Right ventricle myocardium superior (tissue), 1 donor: ENCODE results near the gene CDC25B. TPM values are rescaled to one million over a fixed set of nuclear protein-coding genes. Genes with fewer than 3 reads are reported as not detected.

Experiments
- ATAC-seq: fragments of 200-7000 bp; cut with Tn5 transposase; one replicate; pipeline ENCODE4 v1.9.1; 2020; ENCODE audit warnings: mild to moderate bottlenecking; ENCODE audit not compliant: poor library complexity
- DNase-seq: peaks from one replicate; pipeline ENCODE4 v3.0.0-alpha.2; 2020
- intact Hi-C: fragments of 100-400 bp; cut with DNase I; formaldehyde crosslinking; loops from one replicate; pipeline ENCODE4 v1.11.2; 2022
- total RNA-seq: library from RNA; stranded (reverse); fragmentation: NEBNext Ultra II Directional; extraction: Animal tissue kit (Norgen Biotek cat#: 25700); gene quantifications from one replicate; pipeline ENCODE4 v1.2.1, GENCODE V29; 2021
- donor health status: DM: no; HTN: yes; CAD: no; lungs with severe emphysema.

Gene CDC25B
- total RNA-seq, 1 donor from 2014 or later, result 5.7 TPM

DNA sequence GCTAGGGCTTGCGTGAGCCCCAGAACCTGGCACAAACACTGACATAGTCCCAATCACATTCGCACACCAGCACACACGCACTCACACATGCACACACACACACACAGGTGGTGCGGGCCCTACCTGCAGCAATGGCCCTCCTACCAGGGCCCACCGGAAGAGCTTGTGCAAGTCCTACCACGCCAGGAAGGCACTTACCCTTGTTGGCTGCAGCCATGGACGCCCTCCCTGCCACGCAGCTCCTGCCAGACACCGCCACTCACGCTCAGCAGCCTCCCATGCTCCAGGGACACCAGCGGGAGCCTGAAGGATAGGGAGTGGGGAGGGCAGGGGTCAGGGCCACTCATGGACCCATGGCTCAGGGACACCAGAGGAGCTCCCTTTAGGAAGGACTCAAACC lies 36.2 kb upstream of the CDC25B start:
- DNase-seq (no peak), ATAC-seq (no peak)
- intact Hi-C loops, result loop anchor here (10.0 kb wide), 1 partner anchor 85 kb away; no protein-coding TSS in a partner anchor

DNA sequence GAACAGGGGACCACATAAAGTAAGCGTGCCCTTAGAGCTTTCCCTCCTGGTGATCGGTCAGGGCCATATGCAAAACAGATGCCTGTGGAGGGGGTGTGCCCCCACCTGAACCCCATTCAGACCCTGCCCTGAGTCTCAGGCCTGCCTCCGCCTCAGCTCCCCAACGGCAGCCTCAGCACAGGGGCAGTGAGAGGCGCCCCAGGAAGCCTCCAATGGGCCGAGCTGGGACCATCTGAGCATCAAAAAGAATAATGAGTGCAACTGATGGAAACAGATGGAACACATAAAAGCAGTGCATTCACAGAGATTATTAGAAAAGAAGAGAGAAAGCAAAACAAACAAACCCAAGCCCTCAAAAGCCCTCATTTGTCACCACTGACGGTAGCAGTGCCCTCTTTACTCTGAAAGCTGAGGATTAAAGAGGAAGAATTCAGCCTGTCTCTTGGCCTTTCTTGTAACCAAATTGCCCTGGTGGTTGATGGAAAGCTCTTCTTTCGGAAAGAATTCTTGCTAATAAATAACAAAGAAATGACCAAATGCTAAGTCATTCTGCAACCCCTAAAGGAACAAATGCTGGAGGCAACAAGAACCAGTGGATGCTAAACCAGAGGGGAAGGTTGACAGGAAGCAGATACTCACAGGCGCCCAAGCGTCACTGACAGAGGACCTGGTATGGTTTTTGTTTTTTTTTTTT lies 35.3 kb upstream of the CDC25B start:
- DNase-seq (no peak), ATAC-seq (no peak)
- intact Hi-C loops, result no loop called here

DNA sequence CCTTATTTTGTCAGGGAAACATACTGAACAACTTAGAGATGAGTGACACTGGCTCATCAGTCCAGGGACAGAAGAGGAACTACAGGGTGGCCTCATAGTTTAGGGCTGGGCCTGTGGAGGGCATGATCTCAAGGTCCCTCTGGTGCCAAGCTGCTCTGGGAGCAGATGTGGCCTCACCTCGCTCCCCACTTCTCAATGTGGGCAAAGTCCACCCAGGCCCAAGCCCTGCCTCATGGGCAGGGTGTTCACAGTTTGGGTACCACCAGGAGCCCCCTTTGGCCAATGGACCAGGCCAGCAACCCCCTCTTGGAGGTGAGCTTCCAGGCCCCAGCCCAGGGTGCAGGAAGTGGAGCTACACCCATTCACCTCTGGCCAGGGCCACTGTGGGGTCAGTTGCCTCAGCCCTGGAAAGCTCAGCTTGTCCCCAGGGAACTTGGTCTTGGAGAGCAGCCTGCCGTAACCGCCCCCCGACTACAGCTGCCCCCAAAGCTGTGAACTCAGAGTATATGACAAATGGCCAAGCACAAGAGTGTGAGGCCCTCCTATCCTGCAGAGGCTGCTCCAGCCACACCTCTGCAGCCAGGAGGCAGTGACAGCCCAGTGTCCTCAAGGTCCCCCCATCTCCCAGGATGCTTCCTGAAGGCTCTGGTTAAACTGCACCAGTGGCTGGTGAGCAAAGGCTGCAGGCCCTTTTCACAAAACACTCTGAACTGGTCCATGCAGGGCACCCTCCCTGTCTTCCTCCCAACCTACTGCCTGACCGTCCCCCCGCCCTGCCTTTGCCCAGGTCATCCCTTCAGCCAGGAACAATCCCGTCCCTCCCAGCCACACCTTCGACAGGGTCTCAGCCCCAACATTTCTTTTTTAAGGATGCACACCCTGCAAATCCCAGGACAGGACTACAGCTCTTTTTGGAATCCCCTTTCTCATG lies 32.2 kb upstream of the CDC25B start:
- DNase-seq (no peak), ATAC-seq (no peak)
- intact Hi-C loops, result no loop called here

- ATAC-seq, result no peak
- DNase-seq, result no peak
- intact Hi-C loops, result no loop called here
Measured at GRCh38 chr20:3764659-3765058, 31.5 kb upstream of the CDC25B start.

GRCh38 chr20:3765171-3765882 lies 30.8 kb upstream of the CDC25B start:
- no peak for DNase-seq
- no peak for ATAC-seq
- intact Hi-C loops, result no loop called here

- intact Hi-C loops, result no loop called here
- no peak for DNase-seq
Measured at GRCh38 chr20:3766422-3767109, 29.5 kb upstream of the CDC25B start.

GRCh38 chr20:3767110-3767426 lies 29.0 kb upstream of the CDC25B start:
- no peak for ATAC-seq
- intact Hi-C loops, result no loop called here
- no peak for DNase-seq

More at GRCh38 chr20:3766422-3767109, 29.5 kb upstream of the CDC25B start:
- no peak for ATAC-seq

DNA sequence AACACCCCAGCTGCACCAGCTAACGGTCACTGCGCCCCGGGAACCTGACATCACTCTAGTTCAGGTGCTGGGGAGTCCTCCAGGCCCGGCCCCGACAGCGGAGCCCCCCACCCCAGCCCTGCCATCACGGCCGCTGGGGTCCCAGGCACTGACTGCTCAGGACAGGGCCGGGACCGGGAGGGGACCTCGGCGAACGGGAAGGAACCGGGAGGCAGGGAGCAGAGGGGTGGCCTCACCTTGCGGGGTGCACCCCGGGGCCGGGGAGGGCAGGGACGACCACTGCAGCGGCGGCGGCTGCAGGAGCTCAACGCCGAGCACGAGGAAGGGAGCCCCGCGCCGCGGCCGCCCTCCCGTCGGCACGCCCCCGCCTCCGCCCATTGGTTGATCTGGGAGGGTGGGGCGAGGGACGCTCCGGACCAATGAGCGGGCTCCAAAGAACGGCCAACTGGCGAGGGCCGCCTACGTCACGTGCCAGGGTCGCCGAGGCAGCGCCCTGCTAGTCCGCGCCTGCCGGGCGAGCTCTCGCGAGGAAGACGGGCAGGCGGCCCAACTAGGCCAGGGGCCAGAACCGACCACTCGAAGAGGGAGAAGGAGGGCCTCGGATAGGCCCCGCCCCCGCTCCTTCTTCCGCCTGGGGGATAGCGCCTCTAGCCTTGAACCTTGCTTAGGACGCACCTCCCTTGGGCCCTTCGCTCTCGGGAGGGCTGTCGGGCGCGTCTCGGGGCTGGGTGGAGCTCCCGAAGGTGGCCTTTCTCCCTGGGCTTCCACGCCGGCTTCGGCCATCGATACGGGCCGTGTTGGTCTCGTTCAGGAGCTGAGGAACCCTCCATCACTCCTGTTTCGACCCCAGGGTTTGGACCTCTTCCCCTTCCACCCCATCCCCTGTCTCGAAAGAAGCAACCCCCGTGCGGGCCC lies 28.4 kb upstream of the CDC25B start, which contains the start of gene ADISSP:
TSS of gene ADISSP (minus strand) at position 327 of the 915 bp plus-strand sequence. CDS start 7,653 bp downstream, outside the sequence.
- DNase-seq (peak; percentile 100), ATAC-seq (peak; percentile 95)
- intact Hi-C loops, result no loop called here

DNA sequence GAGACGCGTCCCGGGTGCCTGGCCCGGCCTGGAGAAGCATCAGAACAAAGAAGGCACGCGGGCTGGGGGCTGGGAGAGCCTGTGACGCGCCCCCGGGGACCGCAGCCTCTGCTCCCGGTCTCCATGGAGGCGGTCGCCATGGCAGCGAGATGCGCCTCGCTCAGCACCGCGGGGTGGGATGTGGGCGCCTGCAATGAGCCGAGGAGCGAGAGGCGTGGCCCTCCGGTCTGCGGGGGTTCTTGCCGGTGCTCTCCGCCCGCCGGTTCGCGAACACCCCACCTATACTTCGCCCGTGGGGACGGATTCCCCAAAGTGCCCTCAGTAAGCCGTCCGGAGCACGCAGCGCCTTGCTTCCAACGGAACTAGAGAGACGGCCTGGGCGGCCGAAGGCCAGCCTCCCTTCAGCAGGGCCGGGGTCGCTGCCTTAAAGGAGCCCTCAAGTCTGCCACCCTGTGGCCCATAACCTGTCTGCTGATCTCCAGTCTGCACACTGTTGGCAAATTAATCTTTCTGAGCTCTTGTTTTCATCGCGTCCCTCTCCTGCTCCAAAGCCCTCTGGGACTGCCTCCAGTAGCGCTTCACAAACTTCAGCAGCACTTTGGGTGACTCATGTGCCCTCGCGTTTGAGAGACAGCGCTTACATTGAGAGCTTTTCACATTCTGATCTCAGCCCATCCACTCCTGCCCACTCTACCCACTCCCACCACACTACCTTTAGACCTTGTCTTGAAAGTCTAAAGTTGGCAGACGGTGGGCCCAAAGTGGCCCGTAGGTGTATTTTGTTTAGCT lies 27.6 kb upstream of the CDC25B start:
- intact Hi-C loops, result no loop called here

GRCh38 chr20:3771552-3772058 lies 24.5 kb upstream of the CDC25B start:
- intact Hi-C loops, result no loop called here
- no peak for ATAC-seq
- DNase-seq, result no peak

More for the DNA sequence above, 27.6 kb upstream of the CDC25B start:
- ATAC-seq (peak; percentile 73), DNase-seq (peak; percentile 82)

DNA sequence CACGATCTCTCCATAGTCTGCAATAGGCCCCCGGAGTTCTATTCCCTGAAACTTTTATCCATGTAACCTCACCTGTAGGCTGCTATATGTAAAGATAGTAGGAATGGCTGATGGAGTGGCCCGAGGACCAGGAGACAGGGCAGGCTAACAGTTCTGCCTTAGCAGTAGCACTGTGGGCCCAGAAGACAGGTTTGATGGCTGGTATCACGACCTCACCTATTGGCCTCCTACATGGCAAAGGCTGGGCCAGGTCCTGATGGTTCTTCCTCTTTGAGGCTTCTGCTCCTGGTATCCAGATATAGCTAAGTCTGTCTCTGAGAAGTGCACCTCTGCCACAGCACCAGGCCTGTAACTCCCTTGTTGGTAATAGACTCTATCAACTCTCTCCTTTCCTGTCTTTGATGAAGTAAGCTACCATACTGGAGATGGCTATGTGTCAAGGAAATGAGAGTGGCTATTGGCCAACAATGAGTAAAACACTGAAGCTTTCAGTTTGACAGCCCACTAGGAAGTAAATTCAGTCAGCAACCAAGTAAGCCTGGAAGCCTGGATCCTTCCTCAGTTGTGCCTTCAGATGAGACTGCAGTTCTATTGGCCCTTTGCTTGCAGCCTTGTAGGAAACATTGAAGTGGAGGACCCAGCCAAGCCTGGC lies 20.5 kb upstream of the CDC25B start:
- ATAC-seq (no peak), DNase-seq (no peak)
- intact Hi-C loops, result no loop called here

- no peak for ATAC-seq
- no peak for DNase-seq
- intact Hi-C loops, result no loop called here
Measured at GRCh38 chr20:3777381-3777715, 18.8 kb upstream of the CDC25B start.

DNA sequence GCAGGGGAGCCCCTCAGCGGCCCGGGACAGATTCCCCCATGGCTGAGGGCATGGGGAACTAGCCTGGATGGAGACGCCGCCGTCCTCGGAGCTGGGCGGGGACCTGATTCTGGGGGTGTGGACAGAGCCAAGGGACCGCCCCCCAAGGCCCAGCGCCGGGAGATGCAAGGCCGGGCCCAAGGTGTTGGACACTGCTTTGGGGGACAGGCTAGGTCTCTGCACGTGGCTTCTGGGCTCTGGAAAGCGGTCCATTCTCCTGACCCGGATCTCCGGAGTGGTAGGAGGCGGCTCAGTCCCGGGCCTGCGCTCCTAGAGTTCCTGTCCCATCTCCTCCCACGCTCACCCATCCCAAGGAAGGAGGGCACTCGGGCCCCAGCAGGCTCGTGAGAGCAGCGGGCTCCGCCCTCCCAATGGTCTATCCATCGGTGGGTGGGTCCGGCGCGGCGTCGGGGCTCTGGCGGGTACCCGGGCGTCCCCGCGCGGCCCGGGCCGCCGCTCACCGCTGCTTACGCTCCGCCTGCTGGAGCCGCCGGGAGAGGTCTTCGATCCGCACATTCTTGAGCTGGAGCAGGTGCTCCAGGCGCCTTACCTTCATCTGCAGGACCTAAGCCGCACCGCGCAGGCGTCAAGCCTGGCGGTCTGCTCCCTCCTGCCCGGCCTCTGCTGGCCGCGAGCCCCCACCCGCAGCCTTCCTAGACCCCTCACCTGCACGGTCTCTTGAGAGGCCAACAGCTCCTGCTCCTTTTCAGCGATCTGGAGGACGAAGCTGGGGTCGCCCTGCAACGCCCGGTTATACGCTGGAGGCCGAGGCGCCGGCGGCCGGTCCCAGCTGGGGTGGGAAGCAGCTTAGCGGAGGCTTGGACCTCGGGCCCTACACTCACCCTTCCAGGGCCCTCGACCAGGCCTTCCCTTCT lies 18.1 kb upstream of the CDC25B start:
- ATAC-seq (peak; percentile 74), DNase-seq (peak; percentile 88)
- intact Hi-C loops, result no loop called here

DNA sequence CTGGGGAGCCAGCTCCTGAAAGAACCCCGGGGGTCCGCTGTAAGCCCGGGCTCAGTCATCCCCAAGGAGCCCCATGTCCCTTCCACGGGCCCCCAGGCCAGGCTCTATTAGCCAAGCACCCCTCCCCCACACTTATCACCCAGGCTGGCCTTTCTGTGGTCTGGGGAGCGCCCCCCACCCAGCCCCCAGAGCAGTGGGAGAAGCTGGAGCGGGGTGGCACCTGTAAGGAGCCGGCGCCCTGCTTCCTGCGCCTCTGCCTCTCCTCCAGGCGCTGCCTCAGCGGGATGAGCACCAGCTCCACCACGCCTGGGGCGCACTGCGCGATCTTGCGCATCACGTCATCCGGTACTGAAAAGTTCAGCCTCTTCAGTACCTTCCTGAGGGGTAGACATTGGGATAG lies 17.1 kb upstream of the CDC25B start:
- intact Hi-C loops, result no loop called here
- DNase-seq (no peak), ATAC-seq (no peak)

DNA sequence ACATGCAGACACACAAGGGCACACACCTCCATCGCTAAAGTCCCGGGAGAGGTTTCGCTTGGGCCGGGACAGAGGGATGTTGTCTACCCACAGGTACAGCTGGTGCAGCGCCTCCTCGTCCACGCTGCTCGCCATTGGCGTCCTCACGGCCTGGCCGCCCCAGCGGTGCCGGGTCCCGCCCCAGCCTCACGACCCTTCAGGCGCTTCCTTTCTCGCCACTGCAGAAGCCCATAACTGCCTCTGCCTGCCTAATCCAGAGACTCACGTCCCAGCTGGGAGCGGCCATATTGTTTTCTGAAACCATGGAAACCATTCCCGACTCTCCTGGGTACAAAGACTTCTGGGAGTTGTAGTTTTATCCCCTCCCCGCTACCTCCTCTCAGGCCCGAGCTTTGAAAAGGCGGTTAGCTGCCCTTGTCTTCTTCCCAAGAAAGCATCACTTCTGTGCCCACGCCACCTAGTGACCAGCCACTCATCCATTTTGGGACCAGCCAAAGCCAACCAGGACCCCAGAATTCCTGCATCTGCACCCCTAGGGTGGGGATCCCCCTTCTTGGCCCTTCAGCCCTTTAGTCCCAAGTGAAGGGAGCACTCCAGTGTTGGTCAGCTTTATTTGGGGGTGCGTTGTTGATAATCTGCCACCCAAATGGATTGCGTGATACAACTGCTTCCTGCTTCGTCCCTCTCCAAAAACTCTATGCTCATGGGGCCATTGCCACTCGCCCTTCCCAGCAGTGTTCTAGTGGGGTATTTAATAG lies 14.8 kb upstream of the CDC25B start, which contains the start of gene SPEF1:
TSS of gene SPEF1 (minus strand) at position 296 of the 758 bp plus-strand sequence. CDS start at position 135, 161 bp downstream.
- intact Hi-C loops, result no loop called here
- DNase-seq (peak; percentile 80), ATAC-seq (peak; percentile 80)
